Measurements from ENCODE around the gene NAPSA. TPM values are rescaled to one million over a fixed set of nuclear protein-coding genes. Genes with fewer than 3 reads are reported as not detected.
"Not testable (repeated sequence)": the region's sequence is repeated elsewhere in the genome, so short reads cannot be mapped to it uniquely, and the experiment has no call there.

The NAPSA gene
- total RNA-seq = 2.0 and 2.2 TPM in 2 replicates

DNA sequence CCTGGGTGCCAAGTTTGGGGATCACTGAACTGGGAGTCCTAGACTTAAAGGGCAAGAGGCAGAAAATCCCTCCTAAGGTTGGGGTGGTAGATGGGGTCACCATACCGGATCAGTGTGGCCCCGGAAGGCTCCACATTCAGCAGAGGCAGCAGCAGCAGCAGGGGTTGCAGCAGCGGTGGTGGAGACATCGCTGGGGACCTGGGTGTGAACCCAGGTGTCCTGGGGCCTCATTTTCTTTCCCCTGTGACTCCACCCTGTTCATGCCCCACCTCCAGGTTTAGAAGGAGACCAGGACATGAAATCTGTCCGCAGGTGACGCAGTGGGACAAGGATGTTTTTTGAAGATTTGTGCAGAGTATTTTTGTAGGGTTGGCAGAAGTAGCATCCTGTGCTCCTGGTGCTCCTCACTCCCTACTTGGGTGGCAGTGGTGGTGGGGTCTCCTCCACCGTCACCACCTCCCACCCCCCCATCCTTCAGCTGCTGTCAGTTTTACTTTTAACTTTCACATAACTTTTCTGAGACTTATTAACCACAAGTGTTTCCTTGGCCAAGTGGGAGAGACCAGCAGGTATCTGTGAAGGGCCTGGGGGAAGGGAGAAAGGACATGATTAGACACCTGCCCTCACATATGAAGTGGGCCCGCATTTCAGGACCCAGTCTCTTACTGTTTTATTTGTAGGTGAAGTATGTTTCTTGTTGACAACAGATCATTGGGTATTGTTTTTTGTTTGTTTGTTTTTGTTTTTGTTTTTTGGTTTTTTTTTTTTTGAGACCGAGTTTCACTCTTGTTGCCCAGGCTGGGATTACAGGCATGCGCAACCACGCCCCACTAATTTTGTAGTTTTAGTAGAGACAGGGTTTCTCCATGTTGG lies at the start of gene NAPSA:
Gene NAPSA, minus strand, starts transcription at position 206 of the 873 bp plus-strand sequence. Its CDS starts 18 bp downstream, at position 188.
- intact Hi-C loops (cut with micrococcal nuclease) = loop anchor here (10.0 kb wide), 2 partner anchors 359 to 419 kb away; partner anchors contain the start of gene CLEC11A

DNA sequence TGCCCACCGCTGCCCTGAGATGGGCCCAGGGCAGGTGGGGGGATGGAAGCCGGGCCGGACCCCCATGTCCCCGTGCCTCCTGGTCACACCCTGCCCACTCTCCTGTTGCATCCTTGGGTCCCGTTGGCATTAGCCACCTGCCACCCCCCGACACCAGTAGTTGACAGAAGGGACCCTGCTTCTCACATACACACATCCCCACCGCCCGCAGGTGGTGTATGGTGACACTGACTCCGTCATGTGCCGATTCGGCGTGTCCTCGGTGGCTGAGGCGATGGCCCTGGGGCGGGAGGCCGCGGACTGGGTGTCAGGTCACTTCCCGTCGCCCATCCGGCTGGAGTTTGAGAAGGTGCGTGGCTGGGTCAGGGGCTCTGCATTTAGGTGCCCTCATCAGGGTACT lies 48.1 kb upstream of the NAPSA start:
- intact Hi-C loops (cut with micrococcal nuclease) = no loop called here

DNA sequence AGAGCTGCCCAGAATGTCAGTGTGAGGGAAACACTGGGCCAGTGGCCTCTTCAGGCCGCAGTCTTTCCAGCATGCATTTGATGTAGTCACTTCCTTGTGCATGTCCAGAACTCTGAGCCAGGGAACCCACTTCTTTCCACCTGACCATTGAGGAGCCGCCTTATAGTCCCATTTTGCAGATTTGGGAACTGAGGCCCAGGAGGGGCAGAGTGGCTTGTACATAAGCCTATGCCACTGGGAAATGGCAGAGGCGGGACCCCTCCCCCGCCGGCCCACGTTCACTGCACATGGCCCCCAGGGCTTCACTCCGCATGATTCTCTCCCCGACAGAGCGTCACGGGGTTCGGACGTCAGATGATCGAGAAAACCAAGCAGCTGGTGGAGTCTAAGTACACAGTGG lies 47.7 kb upstream of the NAPSA start:
- intact Hi-C loops (cut with micrococcal nuclease) = no loop called here

DNA sequence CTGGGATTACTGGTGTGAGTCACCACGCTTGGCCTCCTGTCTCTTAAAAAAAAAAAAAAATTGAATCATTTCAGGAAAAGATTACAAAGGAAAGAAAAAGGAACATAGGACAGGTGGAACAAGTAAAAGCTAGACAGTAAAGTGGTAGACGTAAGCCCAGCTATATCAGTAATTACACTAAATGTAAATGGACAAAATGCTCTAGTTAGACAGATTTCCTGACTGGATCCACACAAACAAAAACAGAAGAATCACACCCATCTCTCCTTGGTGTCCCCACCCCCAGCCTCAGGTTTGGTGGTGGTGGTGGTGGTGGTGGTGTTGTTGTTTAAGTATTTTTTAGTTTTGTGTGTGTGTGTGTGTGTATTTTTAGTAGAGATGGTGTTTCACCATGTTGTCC lies 47.0 kb upstream of the NAPSA start:
- intact Hi-C loops (cut with micrococcal nuclease) = no loop called here

DNA sequence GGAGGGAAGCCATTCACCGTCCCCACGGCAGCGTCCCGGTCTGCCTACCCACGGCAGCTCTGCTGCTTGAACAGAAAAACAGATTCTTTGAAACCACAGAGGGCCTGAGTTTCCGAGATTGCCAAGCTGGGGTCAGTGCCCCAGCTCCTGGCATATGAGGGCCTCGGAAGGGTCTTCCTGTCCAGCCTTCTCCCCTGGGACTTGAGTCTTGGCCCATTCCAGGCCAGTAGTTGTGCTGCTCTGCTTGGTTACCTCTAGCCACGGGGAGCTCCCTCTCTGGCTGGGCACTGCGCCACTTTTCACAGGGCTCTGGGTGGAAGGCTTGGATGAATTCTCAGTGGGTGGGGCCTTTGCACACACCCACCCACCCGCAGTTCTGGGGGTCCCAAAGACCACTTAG lies 44.7 kb upstream of the NAPSA start:
- intact Hi-C loops (cut with micrococcal nuclease) = no loop called here

DNA sequence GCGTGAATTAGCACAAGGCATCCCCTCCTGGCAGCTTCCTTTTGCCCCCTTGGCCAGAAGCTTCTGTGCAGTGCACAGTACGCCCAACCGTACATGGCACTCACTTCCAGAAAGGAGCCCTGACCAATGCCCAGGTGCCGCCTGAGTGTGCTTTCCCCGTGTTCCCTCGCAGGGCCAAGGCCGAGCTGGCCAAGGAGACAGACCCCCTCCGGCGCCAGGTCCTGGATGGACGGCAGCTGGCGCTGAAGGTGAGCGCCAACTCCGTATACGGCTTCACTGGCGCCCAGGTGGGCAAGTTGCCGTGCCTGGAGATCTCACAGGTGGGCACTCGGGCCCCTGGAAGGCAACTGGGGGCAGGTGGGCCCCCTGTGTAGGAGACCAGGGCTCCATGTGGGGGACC lies 43.9 kb upstream of the NAPSA start:
- intact Hi-C loops (cut with micrococcal nuclease) = no loop called here

DNA sequence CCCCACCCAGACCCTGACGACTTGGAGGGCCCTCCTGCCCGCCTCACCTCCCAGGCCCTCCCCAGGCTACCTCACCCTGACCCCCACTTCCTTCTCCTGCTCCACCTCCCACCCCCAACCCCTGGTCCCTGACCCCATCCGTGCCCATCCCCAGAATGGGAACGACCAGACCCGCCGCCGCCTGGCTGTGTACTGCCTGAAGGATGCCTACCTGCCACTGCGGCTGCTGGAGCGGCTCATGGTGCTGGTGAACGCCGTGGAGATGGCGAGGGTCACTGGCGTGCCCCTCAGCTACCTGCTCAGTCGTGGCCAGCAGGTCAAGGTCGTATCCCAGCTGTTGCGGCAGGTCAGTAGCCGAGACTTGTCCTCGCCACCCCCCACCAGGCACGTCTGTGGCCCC lies 41.4 kb upstream of the NAPSA start:
- intact Hi-C loops (cut with micrococcal nuclease) = no loop called here

DNA sequence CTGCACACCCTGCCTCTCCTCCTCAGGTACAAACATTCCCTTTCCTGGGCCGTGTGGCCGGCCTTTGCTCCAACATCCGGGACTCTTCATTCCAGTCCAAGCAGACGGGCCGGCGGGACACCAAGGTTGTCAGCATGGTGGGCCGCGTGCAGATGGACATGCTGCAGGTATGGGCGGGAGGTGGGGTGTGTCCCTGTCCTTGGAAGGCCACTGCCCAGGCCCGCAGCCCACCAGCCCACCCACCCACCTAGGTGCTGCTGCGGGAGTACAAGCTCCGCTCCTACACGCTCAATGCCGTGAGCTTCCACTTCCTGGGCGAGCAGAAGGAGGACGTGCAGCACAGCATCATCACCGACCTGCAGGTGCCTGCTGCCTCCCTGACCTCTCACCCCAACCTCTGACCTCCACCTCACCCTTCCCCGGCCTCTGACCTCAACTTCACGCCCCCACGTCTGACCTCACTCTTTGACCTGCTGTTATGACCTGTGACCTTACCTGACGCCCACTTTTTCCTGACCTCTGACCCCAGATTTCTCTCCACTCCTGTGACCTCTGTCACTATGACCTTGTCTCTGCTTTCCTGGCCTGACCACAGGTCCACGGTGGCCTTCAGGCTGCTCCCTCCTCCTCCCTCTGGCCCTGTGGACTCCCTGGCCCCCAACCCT lies 40.8 kb upstream of the NAPSA start:
- intact Hi-C loops (cut with micrococcal nuclease) = no loop called here

DNA sequence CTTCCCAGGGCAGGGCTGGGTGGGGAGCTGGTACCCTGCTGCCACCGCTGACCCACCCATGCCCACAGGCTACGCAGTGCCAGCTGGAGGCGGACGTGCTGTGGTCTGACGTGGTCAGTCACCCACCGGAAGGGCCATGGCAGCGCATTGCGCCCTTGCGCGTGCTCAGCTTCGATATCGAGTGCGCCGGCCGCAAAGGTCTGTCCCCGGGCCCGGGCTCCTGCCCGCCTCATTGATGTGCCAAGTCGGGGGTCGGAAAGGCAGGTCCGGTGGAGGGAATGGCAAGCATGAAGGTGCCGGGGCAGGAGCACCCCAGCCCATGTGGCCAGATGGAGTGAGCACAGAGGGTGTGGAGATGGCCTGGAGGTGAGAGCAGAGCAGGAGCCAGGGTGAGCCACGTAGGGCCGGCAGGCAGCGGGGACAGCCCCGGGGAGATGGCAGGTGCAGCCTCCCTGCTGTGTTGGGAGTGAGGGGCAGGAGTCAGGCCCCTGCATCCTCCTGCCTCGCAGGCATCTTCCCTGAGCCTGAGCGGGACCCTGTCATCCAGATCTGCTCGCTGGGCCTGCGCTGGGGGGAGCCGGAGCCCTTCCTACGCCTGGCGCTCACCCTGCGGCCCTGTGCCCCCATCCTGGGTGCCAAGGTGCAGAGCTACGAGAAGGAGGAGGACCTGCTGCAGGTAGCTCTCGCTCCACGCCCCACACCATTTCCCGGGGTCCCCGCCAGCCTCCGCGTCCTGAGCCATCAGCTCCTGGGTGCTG lies 37.3 kb upstream of the NAPSA start:
- intact Hi-C loops (cut with micrococcal nuclease) = no loop called here

DNA sequence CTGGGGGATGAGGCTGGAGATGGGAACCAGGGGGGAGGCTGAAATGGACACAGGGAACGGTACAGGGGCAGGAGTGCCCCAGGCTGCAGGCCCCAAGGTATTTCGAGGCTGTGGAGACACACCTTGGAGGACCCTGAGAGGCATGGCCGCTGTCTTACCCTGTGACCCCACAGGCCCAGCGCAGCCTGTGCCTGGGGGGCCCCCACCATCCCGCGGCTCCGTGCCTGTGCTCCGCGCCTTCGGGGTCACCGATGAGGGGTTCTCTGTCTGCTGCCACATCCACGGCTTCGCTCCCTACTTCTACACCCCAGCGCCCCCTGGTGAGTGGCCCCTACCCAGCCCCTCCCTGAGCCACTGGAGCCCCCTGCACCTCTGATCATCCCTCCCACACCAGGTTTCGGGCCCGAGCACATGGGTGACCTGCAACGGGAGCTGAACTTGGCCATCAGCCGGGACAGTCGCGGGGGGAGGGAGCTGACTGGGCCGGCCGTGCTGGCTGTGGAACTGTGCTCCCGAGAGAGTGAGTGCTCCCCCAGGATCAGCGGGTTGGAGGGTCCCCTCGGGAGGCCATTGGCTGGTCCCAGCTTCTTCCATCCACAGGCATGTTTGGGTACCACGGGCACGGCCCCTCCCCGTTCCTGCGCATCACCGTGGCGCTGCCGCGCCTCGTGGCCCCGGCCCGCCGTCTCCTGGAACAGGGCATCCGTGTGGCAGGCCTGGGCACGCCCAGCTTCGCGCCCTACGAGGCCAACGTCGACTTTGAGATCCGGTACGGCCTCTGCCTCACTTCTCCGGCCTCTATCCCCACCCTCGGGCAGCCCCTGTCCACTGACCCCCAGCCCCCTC lies 36.4 kb upstream of the NAPSA start:
- intact Hi-C loops (cut with micrococcal nuclease) = no loop called here

DNA sequence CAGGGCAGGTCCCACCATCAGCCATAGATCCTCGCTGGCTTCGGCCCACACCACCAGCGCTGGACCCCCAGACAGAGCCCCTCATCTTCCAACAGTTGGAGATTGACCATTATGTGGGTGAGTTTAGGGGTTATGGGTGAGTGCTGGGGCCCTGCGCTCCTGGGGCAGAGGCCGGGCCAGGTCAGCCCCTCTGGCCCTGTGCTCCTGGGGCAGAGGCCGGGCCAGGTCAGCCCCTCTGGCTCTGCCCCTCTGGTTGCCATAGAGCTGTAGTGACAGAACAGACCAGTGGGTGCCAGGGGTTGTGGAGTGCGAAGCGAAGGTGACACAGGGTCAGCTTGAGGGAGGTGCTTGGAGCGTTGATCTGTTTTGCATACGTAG lies 33.9 kb upstream of the NAPSA start:
- intact Hi-C loops (cut with micrococcal nuclease) = no loop called here

DNA sequence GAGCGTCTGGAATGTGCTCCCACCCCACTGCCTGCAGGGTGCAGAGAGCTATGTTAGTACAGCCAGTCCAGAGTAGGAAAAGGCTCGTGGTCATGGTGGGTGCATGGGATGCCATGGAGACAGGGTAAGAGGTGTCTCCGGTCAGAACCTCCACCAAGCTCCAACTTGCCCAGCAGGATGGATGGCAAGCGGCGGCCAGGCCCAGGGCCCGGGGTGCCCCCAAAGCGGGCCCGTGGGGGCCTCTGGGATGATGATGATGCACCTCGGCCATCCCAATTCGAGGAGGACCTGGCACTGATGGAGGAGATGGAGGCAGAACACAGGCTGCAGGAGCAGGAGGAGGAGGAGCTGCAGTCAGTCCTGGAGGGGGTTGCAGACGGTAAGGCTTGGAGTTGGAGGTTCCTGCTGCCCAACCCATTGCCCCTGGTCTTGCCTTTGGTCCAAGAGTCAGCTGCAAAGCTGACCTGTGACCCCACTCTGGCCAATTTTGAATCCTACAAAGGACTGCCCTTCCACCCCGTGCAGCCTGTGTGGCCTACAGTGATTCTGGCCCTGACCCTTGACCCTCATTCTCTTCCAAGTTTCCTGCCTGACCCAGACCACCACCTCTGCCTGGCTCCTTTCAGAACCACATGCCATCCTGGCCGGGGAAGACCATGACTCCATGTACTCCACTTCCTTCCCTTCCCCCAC lies 33.4 kb upstream of the NAPSA start:
- intact Hi-C loops (cut with micrococcal nuclease) = no loop called here

DNA sequence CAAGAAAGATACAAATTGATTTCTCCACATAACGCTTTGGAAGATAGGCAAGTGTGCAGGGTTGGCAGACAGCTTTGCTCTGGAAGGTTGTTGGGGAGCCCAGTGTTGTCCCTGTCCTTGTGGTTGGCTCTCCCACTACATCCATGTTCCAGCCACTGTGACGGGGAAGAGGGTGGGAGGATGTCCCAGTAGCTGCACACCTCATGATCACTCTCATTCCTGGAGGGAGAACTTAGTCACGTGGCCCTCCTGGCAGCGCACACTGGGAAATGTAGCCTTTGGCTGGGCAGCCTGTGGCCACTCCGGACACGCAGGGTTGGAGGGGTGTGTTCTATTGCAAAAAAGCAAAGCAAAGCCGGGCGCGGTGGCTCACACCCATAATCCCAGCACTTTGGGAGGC lies 28.6 kb upstream of the NAPSA start:
- intact Hi-C loops (cut with micrococcal nuclease) = no loop called here

DNA sequence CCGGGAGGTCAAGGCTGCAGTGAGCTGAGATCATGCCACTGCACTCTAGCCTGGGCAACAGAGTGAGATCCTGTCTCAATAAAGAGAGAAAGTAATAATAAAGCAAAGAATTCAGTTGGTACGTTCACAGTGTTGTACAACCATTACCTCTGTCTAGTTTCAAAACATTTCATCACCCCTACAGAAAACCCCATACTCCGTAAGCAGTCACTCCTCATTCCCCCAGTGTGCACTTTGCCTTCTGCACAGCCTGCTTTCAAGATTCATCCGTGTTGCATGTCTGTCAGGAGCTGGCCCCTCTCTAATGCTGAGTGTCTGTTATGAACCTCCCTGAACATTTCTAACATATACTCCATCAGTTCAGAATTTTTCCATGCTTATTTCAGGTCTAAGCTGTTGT lies 28.1 kb upstream of the NAPSA start:
- intact Hi-C loops (cut with micrococcal nuclease) = no loop called here

DNA sequence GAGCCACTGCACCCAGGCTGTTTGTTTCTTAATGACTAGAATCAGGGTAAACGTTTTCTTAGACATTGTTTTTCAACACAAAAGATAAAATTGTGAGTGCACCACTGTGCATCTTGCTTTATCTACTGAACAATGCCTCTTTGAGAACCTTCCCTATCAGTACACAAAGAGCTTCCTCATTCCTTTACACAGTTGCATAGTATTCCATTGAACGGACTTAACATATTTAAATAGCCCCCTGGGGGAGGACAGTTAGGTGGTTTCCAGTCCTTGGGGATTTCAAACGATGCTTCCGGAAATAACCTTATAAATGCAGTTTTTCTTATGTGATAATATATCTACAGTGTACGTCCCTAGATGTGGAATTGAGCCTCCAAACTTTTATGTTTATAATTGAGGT lies 27.3 kb upstream of the NAPSA start:
- intact Hi-C loops (cut with micrococcal nuclease) = no loop called here

DNA sequence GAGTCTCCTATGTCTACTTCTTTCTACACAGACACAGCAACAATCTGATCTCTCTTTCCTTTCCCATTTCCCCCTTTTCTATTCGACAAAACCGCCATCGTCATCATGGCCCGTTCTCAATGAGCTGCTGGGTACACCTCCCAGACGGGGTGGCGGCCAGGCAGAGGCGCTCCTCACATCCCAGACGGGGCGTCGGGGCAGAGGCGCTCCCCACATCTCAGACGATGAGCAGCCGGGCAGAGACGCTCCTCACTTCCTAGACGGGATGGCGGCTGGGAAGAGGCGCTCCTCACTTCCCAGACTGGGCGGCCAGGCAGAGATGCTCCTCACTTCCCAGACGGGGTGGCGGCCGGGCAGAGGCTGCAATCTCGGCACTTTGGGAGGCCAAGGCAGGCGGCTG lies 25.5 kb upstream of the NAPSA start:
- intact Hi-C loops (cut with micrococcal nuclease) = not testable (repeated sequence)

DNA sequence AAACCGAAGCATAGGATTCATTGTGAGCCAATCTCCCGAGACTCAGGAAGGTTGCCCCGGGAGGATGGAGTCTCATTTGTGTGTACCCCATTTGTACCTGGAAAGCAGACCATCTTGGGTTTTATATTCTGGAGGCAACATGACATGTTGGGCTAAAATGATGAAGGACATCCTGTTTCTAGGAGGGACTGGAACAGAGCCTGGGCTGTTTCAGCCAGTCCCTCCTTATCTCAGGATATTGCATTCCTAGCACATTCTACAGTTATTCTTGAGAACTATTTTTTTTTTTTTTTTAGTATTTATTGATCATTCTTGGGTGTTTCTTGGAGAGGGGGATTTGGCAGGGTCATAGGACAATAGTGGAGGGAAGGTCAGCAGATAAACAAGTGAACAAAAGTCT lies 24.9 kb upstream of the NAPSA start:
- intact Hi-C loops (cut with micrococcal nuclease) = not testable (repeated sequence)

DNA sequence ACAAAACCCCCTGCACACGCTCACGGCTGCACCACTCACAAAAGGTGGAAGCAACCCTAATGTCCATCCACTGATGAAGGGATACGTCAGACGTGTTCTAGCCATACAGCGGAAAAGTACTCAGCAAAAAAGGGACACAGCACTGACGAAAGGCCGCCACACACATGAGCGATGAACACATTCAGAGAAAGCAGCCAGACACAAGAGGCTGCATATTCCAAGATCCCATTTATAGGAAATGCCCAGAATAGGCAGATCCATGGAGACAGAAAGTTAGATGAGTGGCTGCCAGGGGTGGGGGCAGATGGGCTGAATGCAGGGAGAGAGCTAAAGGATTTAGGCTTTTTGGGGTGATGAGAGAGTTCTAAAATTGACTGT lies 22.4 kb upstream of the NAPSA start:
- intact Hi-C loops (cut with micrococcal nuclease) = no loop called here

DNA sequence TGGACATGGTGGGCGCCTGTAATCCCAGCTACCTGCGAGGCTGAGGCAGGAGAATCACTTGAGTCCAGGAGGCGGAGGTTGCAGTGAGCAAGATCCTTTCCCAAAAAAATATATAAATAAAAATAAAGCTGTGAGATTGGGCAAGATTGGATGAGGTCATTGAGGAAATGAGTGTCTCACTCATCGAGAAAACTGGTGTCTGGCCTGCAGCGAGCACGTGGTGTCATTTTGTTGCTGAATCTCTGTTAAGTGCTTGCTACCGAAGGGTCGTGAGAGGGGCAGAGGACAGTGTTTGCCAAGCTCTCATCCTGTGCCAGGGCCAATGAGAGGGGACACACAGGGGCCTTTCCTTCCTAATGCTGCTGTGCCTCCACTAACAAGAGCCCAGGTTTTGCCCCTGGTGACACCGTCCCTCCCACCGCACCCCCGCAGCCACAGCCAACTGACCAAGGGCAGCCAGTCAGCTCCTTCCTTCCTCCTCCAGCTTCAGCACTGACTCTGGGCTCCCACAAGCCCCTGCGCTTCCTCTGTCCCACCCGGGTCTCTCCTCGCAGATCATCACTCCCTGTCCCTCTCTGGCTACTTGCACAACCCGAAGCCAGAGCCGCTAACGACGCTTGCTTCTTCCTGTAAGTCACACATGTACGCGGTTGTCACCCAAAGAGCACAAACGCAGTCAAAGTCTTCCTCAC lies 21.9 kb upstream of the NAPSA start:
- intact Hi-C loops (cut with micrococcal nuclease) = no loop called here

Data from T-helper 2 cell treated with Interferon-gamma antibody and Interleukin-4, amounts not matched to agents 100 ng/mL and 5 ng/mL, for 36 hours (primary cell).